ENCODE results near the gene LYRM9. TPM values are rescaled to one million over a fixed set of nuclear protein-coding genes. Genes with fewer than 3 reads are reported as not detected.
"Not testable (repeated sequence)": the region's sequence is repeated elsewhere in the genome, so short reads cannot be mapped to it uniquely, and the experiment has no call there.

Gene LYRM9
- total and polyA plus RNA-seq, 5 donors from 2014 or later: 7.5 to 18.4 (median 15.8) TPM

DNA sequence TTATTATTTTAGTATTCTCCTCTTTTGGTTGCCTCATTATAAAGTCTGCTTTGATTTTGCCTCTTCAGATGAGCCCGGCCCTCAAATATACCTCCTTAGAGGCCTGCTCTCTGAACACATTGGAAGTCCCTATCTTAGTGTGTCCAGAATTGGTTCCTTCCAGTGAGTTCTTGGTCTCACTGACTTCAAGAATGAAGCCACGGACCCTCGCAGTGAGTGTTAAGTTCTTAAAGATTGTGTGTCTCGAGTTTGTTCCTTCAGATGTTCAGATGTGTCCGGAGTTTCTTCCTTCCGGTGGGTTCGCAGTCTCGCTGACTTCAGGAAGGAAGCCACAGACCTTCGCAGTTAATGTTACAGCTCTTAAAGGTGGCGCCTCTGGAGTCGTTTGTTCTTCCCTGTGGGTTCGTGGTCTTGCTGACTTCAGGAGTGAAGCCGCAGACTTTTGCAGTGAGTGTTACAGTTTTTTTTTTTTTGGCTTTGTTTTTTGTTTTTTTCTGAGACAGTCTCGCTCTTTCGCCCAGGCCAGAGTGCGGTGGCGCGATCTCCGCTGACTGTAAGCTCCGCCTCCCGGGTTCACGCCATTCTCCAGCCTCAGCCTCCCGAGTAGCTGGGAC is 47.0 kb downstream of the LYRM9 start:
- peaks cover 4% of the 10 kb centered on the region for H3K4me1 ChIP-seq (ENCODE audit: control insufficient read depth, insufficient read depth, low read length, poor library complexity, severe bottlenecking)
- H3K9me3 ChIP-seq (ENCODE audit: control insufficient read depth in 2 of 2, low read length in 2 of 2): no peaks in the 10 kb centered on the region
- Mint-ChIP-seq H3K27me3 (peaks cover 10% of the 10 kb centered on the region), H3K4me3 (peak overlapping the region; percentile 42 to 87 (median 73)), H3K4me1 (peaks cover 8 to 16% (median 14%) of the 10 kb centered on the region in 4 donors), H3K36me3 (no peaks in the 10 kb centered on the region), H3K9me3 (no peaks in the 10 kb centered on the region), H3K27ac (peak overlapping the region; percentile 85 to 90 (median 86))
- no peak overlapping the region for H3K27ac ChIP-seq (ENCODE audit: insufficient read depth, low read length, poor library complexity, severe bottlenecking)
- H3K4me3 ChIP-seq (ENCODE audit: low read depth, low read length): peak overlapping the region; percentile 56
- ATAC-seq (ENCODE audit: low read depth in 2 of 2) (no peak), DNase-seq (peak in 2 of 3 donors; percentile 7 to 50)
- H3K27me3 ChIP-seq (ENCODE audit: control insufficient read depth, insufficient read depth, low read length): no peaks in the 10 kb centered on the region
- no peaks in the 10 kb centered on the region for H3K36me3 ChIP-seq (ENCODE audit: control insufficient read depth, insufficient read depth, low read length)

GRCh38 chr17:27845264-27846041 is 47.7 kb downstream of the LYRM9 start:
- Mint-ChIP-seq H3K4me1 (peaks cover 8 to 16% (median 14%) of the 10 kb centered on the region in 4 donors), H3K36me3 (no peaks in the 10 kb centered on the region), H3K27me3 (peaks cover 6% of the 10 kb centered on the region), H3K4me3 (peak overlapping the region in 3 of 4 donors; percentile 55 to 87 (median 70)), H3K9me3 (no peaks in the 10 kb centered on the region), H3K27ac (peak overlapping the region in 2 of 3 donors; percentile 11 to 90)
- H3K27ac ChIP-seq (ENCODE audit: insufficient read depth, low read length, poor library complexity, severe bottlenecking): no peak overlapping the region
- ATAC-seq (ENCODE audit: low read depth in 2 of 2) (no peak), DNase-seq (no peak)
- no peaks in the 10 kb centered on the region for H3K27me3 ChIP-seq (ENCODE audit: control insufficient read depth, insufficient read depth, low read length)
- H3K36me3 ChIP-seq (ENCODE audit: control insufficient read depth, insufficient read depth, low read length): no peaks in the 10 kb centered on the region
- H3K4me1 ChIP-seq (ENCODE audit: control insufficient read depth, insufficient read depth, low read length, poor library complexity, severe bottlenecking): peaks cover 4% of the 10 kb centered on the region
- H3K4me3 ChIP-seq (ENCODE audit: low read depth, low read length): peak overlapping the region; percentile 56
- H3K9me3 ChIP-seq (ENCODE audit: control insufficient read depth in 2 of 2, low read length in 2 of 2): no peaks in the 10 kb centered on the region

DNA sequence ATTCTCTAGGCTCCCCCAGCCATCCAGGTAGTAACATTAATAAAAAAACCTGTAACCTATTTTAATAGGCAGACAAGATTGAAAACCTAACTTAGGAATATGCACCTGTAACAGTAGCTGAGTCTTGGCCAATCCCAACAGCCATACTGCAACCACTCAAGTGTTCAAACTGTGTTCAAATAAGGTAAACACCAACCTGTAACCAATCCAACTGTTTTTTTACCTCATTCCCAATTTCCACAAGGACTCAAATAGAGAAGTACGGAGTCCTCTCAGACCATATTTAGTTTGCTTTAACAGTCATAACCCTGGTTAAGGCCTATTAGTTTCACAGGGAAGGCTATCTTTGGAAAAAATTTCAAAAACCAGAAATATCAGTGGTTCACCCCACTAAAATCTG is 52.5 kb downstream of the LYRM9 start:
- DNase-seq (no peak), ATAC-seq (ENCODE audit: low read depth in 2 of 2) (no peak)
- no peaks in the 10 kb centered on the region for H3K4me1 ChIP-seq (ENCODE audit: control insufficient read depth, insufficient read depth, low read length, poor library complexity, severe bottlenecking)
- Mint-ChIP-seq H3K4me3 (no peak overlapping the region), H3K4me1 (peaks cover 0 to 6% (median 2%) of the 10 kb centered on the region in 4 donors), H3K36me3 (no peaks in the 10 kb centered on the region), H3K27me3 (peaks cover 6% of the 10 kb centered on the region), H3K27ac (no peak overlapping the region), H3K9me3 (no peaks in the 10 kb centered on the region)
- no peaks in the 10 kb centered on the region for H3K36me3 ChIP-seq (ENCODE audit: control insufficient read depth, insufficient read depth, low read length)
- no peaks in the 10 kb centered on the region for H3K27me3 ChIP-seq (ENCODE audit: control insufficient read depth, insufficient read depth, low read length)
- H3K9me3 ChIP-seq (ENCODE audit: control insufficient read depth in 2 of 2, low read length in 2 of 2): no peaks in the 10 kb centered on the region
- no peak overlapping the region for H3K27ac ChIP-seq (ENCODE audit: insufficient read depth, low read length, poor library complexity, severe bottlenecking)
- H3K4me3 ChIP-seq (ENCODE audit: low read depth, low read length): no peak overlapping the region

GRCh38 chr17:27840406-27840678 is 52.8 kb downstream of the LYRM9 start:
- not testable (repeated sequence) for H3K4me3 Mint-ChIP-seq; H3K27ac Mint-ChIP-seq; H3K9me3 ChIP-seq (ENCODE audit: control insufficient read depth in 2 of 2, low read length in 2 of 2); ATAC-seq (ENCODE audit: low read depth in 2 of 2); H3K27ac ChIP-seq (ENCODE audit: insufficient read depth, low read length, poor library complexity, severe bottlenecking); H3K27me3 ChIP-seq (ENCODE audit: control insufficient read depth, insufficient read depth, low read length); DNase-seq; H3K9me3 Mint-ChIP-seq; H3K4me1 ChIP-seq (ENCODE audit: control insufficient read depth, insufficient read depth, low read length, poor library complexity, severe bottlenecking); H3K4me3 ChIP-seq (ENCODE audit: low read depth, low read length); H3K27me3 Mint-ChIP-seq; H3K36me3 Mint-ChIP-seq; H3K36me3 ChIP-seq (ENCODE audit: control insufficient read depth, insufficient read depth, low read length); H3K4me1 Mint-ChIP-seq

DNA sequence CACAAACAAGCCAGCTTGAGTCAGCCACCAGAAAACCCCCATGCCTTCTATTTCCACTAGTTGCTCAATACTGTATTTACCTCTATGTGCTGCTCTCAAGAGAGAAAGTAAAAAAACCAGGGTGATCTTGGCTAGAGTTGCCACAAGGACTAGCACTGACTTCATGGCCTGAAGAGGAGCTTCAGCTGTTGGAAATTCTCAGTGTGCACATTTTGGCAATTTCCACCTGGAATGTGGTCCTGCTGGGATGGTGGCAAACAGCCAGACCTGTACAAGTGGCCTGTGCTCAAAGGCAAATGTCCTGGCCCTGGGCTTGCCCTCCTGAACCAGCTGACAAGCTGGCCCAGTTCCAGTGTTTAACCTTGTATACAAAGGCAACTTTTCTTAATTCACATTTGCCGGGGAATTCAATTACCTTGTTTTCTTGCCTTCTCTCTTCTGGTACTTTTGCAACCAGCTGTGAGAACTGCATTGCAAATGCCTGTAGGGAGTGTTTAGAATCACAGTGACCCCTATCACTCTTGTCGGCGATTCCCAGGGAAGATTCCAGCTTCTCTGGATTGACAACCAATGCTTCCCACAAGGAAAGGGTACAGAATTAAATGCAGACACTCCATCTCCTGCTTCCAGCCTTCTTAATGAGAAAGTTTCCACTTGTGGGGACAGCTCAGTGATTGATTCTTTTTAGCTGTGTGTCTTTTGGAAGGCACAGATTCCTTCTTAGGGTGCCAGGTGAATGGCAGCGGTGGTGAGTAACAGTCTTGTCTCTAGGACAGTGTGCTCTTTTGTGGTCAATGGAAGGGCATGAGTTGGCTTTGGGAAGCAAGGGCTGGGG is 53.4 kb downstream of the LYRM9 start:
- H3K4me3 Mint-ChIP-seq; H3K27me3 Mint-ChIP-seq; H3K9me3 Mint-ChIP-seq; H3K9me3 ChIP-seq (ENCODE audit: control insufficient read depth in 2 of 2, low read length in 2 of 2); H3K27me3 ChIP-seq (ENCODE audit: control insufficient read depth, insufficient read depth, low read length); H3K27ac Mint-ChIP-seq; H3K4me1 ChIP-seq (ENCODE audit: control insufficient read depth, insufficient read depth, low read length, poor library complexity, severe bottlenecking); ATAC-seq (ENCODE audit: low read depth in 2 of 2); H3K4me1 Mint-ChIP-seq; H3K27ac ChIP-seq (ENCODE audit: insufficient read depth, low read length, poor library complexity, severe bottlenecking); H3K4me3 ChIP-seq (ENCODE audit: low read depth, low read length); H3K36me3 ChIP-seq (ENCODE audit: control insufficient read depth, insufficient read depth, low read length); DNase-seq; H3K36me3 Mint-ChIP-seq: not testable (repeated sequence)

DNA sequence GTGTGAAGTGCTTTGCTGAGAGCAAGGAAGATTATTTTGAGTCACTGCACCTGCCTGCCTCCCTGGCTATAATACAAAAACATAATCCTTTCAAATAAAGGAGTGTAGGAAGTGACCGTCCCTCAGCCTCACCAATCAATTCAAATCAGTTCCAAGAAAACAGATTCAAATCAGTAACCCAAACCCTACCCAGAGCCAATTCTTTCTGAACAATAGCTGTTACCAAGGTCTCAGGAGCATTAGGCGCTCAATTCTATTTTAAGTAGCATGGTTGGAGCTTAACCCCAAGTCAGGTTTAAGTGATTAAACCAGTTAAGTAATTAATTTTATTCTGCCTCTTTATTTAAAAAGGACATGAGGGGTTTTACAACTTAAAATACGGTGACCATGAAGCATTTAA is 54.6 kb downstream of the LYRM9 start:
- not testable (repeated sequence) for H3K9me3 Mint-ChIP-seq; H3K4me1 Mint-ChIP-seq; H3K27me3 ChIP-seq (ENCODE audit: control insufficient read depth, insufficient read depth, low read length); H3K4me3 Mint-ChIP-seq; ATAC-seq (ENCODE audit: low read depth in 2 of 2); H3K36me3 Mint-ChIP-seq; H3K27ac ChIP-seq (ENCODE audit: insufficient read depth, low read length, poor library complexity, severe bottlenecking); H3K27ac Mint-ChIP-seq; H3K27me3 Mint-ChIP-seq; DNase-seq; H3K9me3 ChIP-seq (ENCODE audit: control insufficient read depth in 2 of 2, low read length in 2 of 2); H3K4me1 ChIP-seq (ENCODE audit: control insufficient read depth, insufficient read depth, low read length, poor library complexity, severe bottlenecking); H3K36me3 ChIP-seq (ENCODE audit: control insufficient read depth, insufficient read depth, low read length); H3K4me3 ChIP-seq (ENCODE audit: low read depth, low read length)

DNA sequence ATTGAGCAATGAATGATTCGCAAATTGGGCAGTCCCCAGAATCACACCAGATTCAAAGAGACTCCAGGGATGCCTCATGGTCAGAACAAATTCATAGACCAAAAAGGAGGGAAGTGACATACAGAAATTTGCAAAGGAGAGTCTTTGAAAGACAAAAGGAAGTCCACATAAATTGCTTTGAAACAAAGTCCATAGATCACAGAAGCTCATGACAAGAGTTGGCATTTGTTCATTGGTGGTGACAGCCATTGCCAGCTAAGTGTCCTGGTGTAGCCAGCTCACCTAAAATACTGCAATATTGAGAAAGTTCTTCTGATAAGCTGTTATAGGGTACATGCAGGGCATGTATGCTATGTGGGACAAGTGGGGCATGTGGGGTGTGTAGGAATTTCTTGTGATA is 55.4 kb downstream of the LYRM9 start:
- H3K4me1 ChIP-seq (ENCODE audit: control insufficient read depth, insufficient read depth, low read length, poor library complexity, severe bottlenecking); H3K4me1 Mint-ChIP-seq; ATAC-seq (ENCODE audit: low read depth in 2 of 2): not testable (repeated sequence)

More for the DNA sequence above, 55.4 kb downstream of the LYRM9 start:
- H3K9me3 ChIP-seq (ENCODE audit: control insufficient read depth in 2 of 2, low read length in 2 of 2); H3K36me3 ChIP-seq (ENCODE audit: control insufficient read depth, insufficient read depth, low read length); DNase-seq; H3K4me3 ChIP-seq (ENCODE audit: low read depth, low read length); H3K9me3 Mint-ChIP-seq; H3K27me3 Mint-ChIP-seq; H3K4me3 Mint-ChIP-seq; H3K27ac Mint-ChIP-seq; H3K27me3 ChIP-seq (ENCODE audit: control insufficient read depth, insufficient read depth, low read length); H3K36me3 Mint-ChIP-seq; H3K27ac ChIP-seq (ENCODE audit: insufficient read depth, low read length, poor library complexity, severe bottlenecking): not testable (repeated sequence)
